Adrenal gland (tissue), 12 donors: ENCODE measurements around the gene TP53BP2. TPM values are rescaled to one million over a fixed set of nuclear protein-coding genes. Genes with fewer than 3 reads are reported as not detected.

Experiments
- DNase-seq, 7 donors: peaks; one replicate each; pipeline ENCODE4 v3.0.0-alpha.2; 2019 to 2020
- H3K27ac ChIP-seq, 5 donors: fragments of 200-600 bp; sonication (generic) in 4 of 5; 1 replicate in 3 of 5; 2 replicates in 2 of 5; pipeline versions ENCODE4 v1.5.1 to v1.8.0; 2016 to 2020; ENCODE audit warnings: mild to moderate bottlenecking in 1 of 5
- H3K27me3 ChIP-seq: fragments of 200-600 bp; 2 replicates; pipeline ENCODE4 v1.8.0; 2021
- H3K36me3 ChIP-seq, 2 donors: fragments of 200-600 bp; replicated peaks in 1 of 2; 1 replicate in 1 of 2; 2 replicates in 1 of 2; pipeline versions ENCODE4 v1.5.1 to v1.8.0; 2018 to 2022
- H3K4me1 ChIP-seq, 2 donors: fragments of 200-600 bp; replicated peaks in 1 of 2; 1 replicate in 1 of 2; 2 replicates in 1 of 2; pipeline versions ENCODE4 v1.5.1 to v1.8.0; 2018 to 2021
- H3K4me3 ChIP-seq, 4 donors: fragments of 200-600 bp; sonication (generic) in 3 of 4; one replicate each; pipeline ENCODE4 v1.5.1; 2016 to 2018
- H3K9me3 ChIP-seq, 3 donors: fragments of 200-600 bp; sonication (generic) in 1 of 3; replicated peaks in 1 of 3; 1 replicate in 2 of 3; 2 replicates in 1 of 3; pipeline versions ENCODE4 v1.5.1 to v1.8.0; 2016 to 2021
- POLR2A ChIP-seq, 2 donors: fragments of 450-650 bp; IDR thresholded peaks; one replicate each; pipeline ENCODE4 v1.6.1; 2017; ENCODE audit warnings: antibody characterized with exemption in 2 of 2, mild to moderate bottlenecking in 2 of 2, moderate library complexity in 1 of 2
- WGBS, 4 donors: extraction: QIAGEN DNeasy Blood & Tissue Kit in 2 of 4; methylation state at CpG; one replicate each; pipeline versions ENCODE4 v1.1.5 to v1.1.7; 2013 to 2017; 5-methylcytosine and 5-hydroxymethylcytosine counted together
- intact Hi-C, 2 donors: fragments of 100-400 bp; cut with DNase I; formaldehyde crosslinking; loops; one replicate each; pipeline versions ENCODE4 v1.14.1 to v1.15.0; 2022 to 2023
- polyA plus RNA-seq, 3 donors: library from polyadenylated mRNA; stranded (reverse); fragments of 200-250 nt in 2 of 3; fragments of 350-450 nt in 1 of 3; fragmentation: Illumina TruSeq in 1 of 3; extraction: RNeasy Lipid Tissue Mini Kit (QIAGEN cat#74804) in 1 of 3; gene quantifications; one replicate each; pipeline ENCODE4 v1.2.3, GENCODE V29; 2013 to 2014
- total RNA-seq, 9 donors: library from RNA; depleted of rRNA in 4 of 9; stranded (reverse); fragments of >200 nt in 4 of 9; fragments of 120-200 nt in 1 of 9; fragmentation: NEBNext Ultra II Directional in 1 of 9; extraction: Animal tissue kit (Norgen Biotek cat#: 25700) in 1 of 9; gene quantifications; one replicate each; pipeline versions ENCODE4 v1.1.0 to v1.2.4, GENCODE V29; 2013 to 2023
- TF ChIP-seq, protein P1 (sequence below), 6 experiments: fragments of 450-650 bp in 4 of 6; fragments of 200-600 bp in 2 of 6; sonication (generic) in 1 of 6; IDR thresholded peaks; 1 replicate in 5 of 6; 2 replicates in 1 of 6; pipeline versions ENCODE4 v1.5.1 to v1.8.0; 2016 to 2021; ENCODE audit warnings: antibody characterized with exemption in 6 of 6, mild to moderate bottlenecking in 2 of 6, moderate library complexity in 1 of 6
- donor health status: healthy with polysubstance abuse.
- donor health status: Bipolar disorder and iron deficiency.
- donor health status: DM: yes; HTN: yes; CAD: no.
- donor health status: DM: no; HTN: no; CAD: no.
- donor health status: DM: no; HTN: no; CAD: no.
- donor health status: DM: yes; HTN: yes; CAD: no.

Gene TP53BP2
- total and polyA plus RNA-seq, 12 donors, result 6.0 to 38.5 (median 24.0) TPM

DNA sequence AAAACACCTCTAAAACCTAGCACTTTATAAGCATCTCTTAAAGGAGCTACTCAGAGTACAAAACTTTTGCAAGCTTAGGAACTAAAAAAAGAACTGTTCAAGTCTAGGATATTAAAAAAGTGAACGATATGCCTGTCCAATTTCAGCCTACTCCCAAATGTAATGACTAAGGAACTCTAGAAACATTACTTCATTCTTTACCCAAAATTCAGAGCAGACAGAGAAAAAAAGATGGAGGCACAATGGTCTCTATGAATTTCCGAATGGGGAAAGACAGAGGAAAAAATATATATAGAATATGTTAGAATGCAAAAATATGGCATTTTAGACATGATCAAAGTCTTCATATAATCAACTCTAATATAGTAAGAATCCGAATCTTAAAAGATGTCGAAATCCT lies 61.2 kb downstream of the TP53BP2 start:
- Histone ChIP-seq H3K27ac (no peak overlapping the region), H3K36me3 (peaks cover 0 to 24% of the 10 kb centered on the region in 2 donors), H3K4me1 (peaks cover 0 to 4% of the 10 kb centered on the region in 2 donors), H3K27me3 (no peaks in the 10 kb centered on the region), H3K9me3 (no peaks in the 10 kb centered on the region), H3K4me3 (no peak overlapping the region)
- no peak for TF ChIP-seq POLR2A (IDR thresholded peaks at IDR 0.05)
- TF ChIP-seq, protein P1, sequence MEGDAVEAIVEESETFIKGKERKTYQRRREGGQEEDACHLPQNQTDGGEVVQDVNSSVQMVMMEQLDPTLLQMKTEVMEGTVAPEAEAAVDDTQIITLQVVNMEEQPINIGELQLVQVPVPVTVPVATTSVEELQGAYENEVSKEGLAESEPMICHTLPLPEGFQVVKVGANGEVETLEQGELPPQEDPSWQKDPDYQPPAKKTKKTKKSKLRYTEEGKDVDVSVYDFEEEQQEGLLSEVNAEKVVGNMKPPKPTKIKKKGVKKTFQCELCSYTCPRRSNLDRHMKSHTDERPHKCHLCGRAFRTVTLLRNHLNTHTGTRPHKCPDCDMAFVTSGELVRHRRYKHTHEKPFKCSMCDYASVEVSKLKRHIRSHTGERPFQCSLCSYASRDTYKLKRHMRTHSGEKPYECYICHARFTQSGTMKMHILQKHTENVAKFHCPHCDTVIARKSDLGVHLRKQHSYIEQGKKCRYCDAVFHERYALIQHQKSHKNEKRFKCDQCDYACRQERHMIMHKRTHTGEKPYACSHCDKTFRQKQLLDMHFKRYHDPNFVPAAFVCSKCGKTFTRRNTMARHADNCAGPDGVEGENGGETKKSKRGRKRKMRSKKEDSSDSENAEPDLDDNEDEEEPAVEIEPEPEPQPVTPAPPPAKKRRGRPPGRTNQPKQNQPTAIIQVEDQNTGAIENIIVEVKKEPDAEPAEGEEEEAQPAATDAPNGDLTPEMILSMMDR (IDR thresholded peaks at IDR 0.05), result no peak
- 87 to 93% (median 92%) methylated on average over 4 of the region's 4 CpGs for WGBS, 4 donors
- no peak for DNase-seq
- intact Hi-C loops, result no loop called here

DNA sequence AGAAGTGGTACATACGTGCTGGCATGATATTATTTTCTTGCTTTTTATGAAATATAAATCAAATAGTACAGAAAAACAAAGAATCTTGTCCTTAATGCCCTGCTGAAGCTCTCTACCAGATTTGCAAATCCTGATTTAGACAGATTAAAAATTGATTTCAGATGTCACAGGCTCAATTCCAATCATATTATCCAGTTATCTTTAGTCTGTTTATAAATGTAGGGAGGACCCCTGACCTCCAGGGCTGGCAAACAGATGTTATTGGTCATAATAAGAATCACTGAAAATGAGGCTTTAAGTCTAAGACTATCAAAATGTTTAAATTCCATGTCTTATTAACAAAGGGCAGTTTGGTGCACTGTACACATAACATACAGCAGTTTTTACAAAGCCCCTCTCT lies 62.1 kb downstream of the TP53BP2 start:
- no peak overlapping the region for H3K27ac ChIP-seq
- no peak for TF ChIP-seq POLR2A (IDR thresholded peaks at IDR 0.05)
- TF ChIP-seq, protein P1 (IDR thresholded peaks at IDR 0.05), result no peak
- intact Hi-C loops, result no loop called here
- WGBS, 4 donors, result 32 to 96% (median 65%) methylated on average over 1 of the region's 1 CpG
- no peaks in the 10 kb centered on the region for H3K9me3 ChIP-seq
- peaks cover 0 to 25% of the 10 kb centered on the region in 2 donors for H3K36me3 ChIP-seq
- H3K4me3 ChIP-seq, result no peak overlapping the region
- no peaks in the 10 kb centered on the region for H3K27me3 ChIP-seq
- peaks cover 0 to 4% of the 10 kb centered on the region in 2 donors for H3K4me1 ChIP-seq
- DNase-seq, result no peak

DNA sequence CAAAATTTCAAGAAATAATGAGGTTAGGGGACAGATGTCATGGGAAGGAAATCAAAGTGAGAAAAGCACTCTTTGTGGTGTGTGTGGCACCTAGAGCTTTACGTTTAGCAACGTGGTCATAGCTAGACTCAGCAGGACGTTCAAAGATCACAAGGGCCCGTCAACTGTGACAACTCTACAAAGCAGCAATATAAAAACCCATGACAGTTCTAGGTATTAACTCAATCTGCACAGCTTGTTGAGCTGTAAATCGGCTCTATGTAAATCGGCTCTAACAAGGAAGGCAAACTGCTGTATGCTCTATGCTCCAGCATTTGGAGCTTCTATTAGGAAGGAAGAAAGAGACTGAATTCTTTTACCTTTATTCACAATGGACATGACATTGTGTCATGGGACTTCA lies 64.8 kb downstream of the TP53BP2 start:
- 82 to 89% (median 87%) methylated on average over 6 of the region's 6 CpGs for WGBS, 4 donors
- intact Hi-C loops, result no loop called here
- peaks cover 0 to 25% of the 10 kb centered on the region in 2 donors for H3K36me3 ChIP-seq

DNA sequence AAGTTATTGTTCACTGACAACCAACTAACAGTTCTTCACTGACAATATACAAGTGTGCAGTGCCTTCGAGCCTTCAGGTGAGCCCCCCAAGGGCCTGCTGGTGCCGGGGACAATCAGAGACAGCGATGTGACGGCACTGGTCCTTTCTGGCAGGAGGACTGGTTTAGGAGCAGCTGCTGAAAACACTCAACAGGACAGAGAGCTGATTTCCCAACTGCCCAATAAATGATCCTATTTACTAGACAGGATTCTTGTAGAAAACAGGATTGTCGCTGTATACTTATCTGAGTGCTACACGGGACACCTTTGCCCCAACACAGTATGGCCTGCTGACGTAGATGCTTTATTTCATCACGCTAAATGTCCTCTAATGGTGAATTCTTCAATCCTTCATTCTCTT lies 65.4 kb downstream of the TP53BP2 start:
- no peak for DNase-seq
- no peak overlapping the region for H3K4me3 ChIP-seq
- H3K9me3 ChIP-seq, result no peaks in the 10 kb centered on the region
- peaks cover 0 to 32% of the 10 kb centered on the region in 2 donors for H3K36me3 ChIP-seq
- no peaks in the 10 kb centered on the region for H3K27me3 ChIP-seq
- intact Hi-C loops, result no loop called here
- H3K27ac ChIP-seq, result no peak overlapping the region
- 93 to 97% (median 96%) methylated on average over 8 of the region's 8 CpGs for WGBS, 4 donors
- TF ChIP-seq, protein P1 (IDR thresholded peaks at IDR 0.05), result no peak
- peaks cover 0 to 3% of the 10 kb centered on the region in 2 donors for H3K4me1 ChIP-seq

More for the DNA sequence above, 64.8 kb downstream of the TP53BP2 start:
- no peaks in the 10 kb centered on the region for H3K9me3 ChIP-seq
- no peak for DNase-seq
- peaks cover 0 to 2% of the 10 kb centered on the region in 2 donors for H3K4me1 ChIP-seq
- TF ChIP-seq POLR2A (IDR thresholded peaks at IDR 0.05), result no peak
- TF ChIP-seq, protein P1 (IDR thresholded peaks at IDR 0.05), result no peak
- H3K4me3 ChIP-seq, result no peak overlapping the region
- H3K27ac ChIP-seq, result no peak overlapping the region
- no peaks in the 10 kb centered on the region for H3K27me3 ChIP-seq
